ENCODE results near the gene MTSS2. TPM values are rescaled to one million over a fixed set of nuclear protein-coding genes. Genes with fewer than 3 reads are reported as not detected.

Gene MTSS2
- total and polyA plus RNA-seq, 2 experiments from 2014 or later: 16.5 to 19.6 TPM

DNA sequence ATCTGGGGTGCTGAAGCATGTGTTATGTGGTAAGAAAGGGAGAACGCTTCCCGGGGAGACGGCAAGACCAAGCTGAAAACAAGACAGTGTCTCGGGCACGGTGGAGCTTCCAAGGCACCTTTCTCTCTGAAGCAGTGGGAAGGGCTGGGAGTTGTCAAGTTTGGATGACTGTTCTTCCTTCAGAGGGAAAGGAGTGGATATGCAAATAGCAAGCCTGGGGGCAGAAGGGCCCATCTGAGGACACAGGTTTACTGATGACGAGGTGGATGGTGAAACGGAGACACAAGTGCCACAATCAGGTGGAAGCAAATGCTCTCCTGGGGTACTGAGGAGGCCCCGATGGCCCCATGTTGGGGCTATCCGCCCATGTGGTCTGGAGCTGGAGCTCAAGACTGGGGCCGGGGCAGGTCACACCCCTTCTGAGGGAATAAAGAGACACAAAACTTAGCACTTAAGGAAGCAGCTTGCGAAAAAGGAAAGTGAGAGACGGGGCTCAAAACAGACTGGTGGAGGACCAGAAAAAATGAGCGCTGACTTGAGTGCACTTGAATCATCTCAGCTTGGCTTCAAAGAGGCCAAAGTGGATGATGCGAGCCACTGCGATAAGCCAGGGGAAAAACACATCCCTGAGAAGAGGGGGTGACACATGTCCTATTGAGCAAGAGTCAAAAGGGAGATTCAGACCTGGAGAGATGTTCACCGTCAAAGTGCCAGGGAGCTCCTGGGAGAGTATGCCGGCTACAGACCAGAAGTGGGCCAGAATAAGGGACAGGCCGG is 34.8 kb upstream of the MTSS2 start:
- no peak overlapping the region for H3K4me3 ChIP-seq
- no peaks in the 10 kb centered on the region for H4K20me1 ChIP-seq (ENCODE audit: insufficient read depth, poor library complexity, severe bottlenecking)
- no peaks in the 10 kb centered on the region for H3K9me3 ChIP-seq (ENCODE audit: low read depth)
- H3K4me2 ChIP-seq: no peak overlapping the region
- H3K4me1 ChIP-seq (ENCODE audit: insufficient read depth): peaks cover 27% of the 10 kb centered on the region
- no peaks in the 10 kb centered on the region for H3K36me3 ChIP-seq (replicated peaks; ENCODE audit: insufficient read depth, low read depth)
- H2AFZ ChIP-seq: no peak overlapping the region
- no peaks in the 10 kb centered on the region for H3K79me2 ChIP-seq
- no peak for DNase-seq (ENCODE audit: low spot score)
- no peaks in the 10 kb centered on the region for H3K27me3 ChIP-seq
- 88% methylated on average over 18 of the region's 18 CpGs for WGBS (ENCODE audit: low lambda C conversion rate, missing lambda C conversion rate)
- no peak overlapping the region for H3K27ac ChIP-seq
- no peak for TF ChIP-seq CTCF (IDR thresholded peaks at IDR 0.05; ENCODE audit: poor library complexity)
- TF ChIP-seq EZH2 (IDR thresholded peaks at IDR 0.05; ENCODE audit: borderline replicate concordance): no peak
- TF ChIP-seq EZH2phosphoT487 (IDR thresholded peaks at IDR 0.05; ENCODE audit: low read depth, severe bottlenecking, unreplicated experiment): no peak
- no peaks in the 10 kb centered on the region for H3K9me2 ChIP-seq (replicated peaks; ENCODE audit: insufficient read depth)

- Histone ChIP-seq H3K36me3 (replicated peaks; ENCODE audit: insufficient read depth, low read depth) (no peaks in the 10 kb centered on the region), H3K4me1 (ENCODE audit: insufficient read depth) (peaks cover 43% of the 10 kb centered on the region), H3K4me3 (no peak overlapping the region), H3K9me3 (ENCODE audit: low read depth) (no peaks in the 10 kb centered on the region), H4K20me1 (ENCODE audit: insufficient read depth, poor library complexity, severe bottlenecking) (no peaks in the 10 kb centered on the region), H3K4me2 (no peak overlapping the region), H3K9me2 (replicated peaks; ENCODE audit: insufficient read depth) (no peaks in the 10 kb centered on the region), H2AFZ (no peak overlapping the region), H3K27me3 (no peaks in the 10 kb centered on the region), H3K27ac (no peak overlapping the region), H3K79me2 (no peaks in the 10 kb centered on the region)
- DNase-seq (ENCODE audit: low spot score): no peak
- no peak for TF ChIP-seq CTCF (IDR thresholded peaks at IDR 0.05; ENCODE audit: poor library complexity)
- no peak for TF ChIP-seq EZH2phosphoT487 (IDR thresholded peaks at IDR 0.05; ENCODE audit: low read depth, severe bottlenecking, unreplicated experiment)
- no peak for TF ChIP-seq EZH2 (IDR thresholded peaks at IDR 0.05; ENCODE audit: borderline replicate concordance)
- 94% methylated on average over 9 of the region's 9 CpGs for WGBS (ENCODE audit: low lambda C conversion rate, missing lambda C conversion rate)
These were observed 31.2 kb upstream of the MTSS2 start for GRCh38 chr16:70717065-70717464.

DNA sequence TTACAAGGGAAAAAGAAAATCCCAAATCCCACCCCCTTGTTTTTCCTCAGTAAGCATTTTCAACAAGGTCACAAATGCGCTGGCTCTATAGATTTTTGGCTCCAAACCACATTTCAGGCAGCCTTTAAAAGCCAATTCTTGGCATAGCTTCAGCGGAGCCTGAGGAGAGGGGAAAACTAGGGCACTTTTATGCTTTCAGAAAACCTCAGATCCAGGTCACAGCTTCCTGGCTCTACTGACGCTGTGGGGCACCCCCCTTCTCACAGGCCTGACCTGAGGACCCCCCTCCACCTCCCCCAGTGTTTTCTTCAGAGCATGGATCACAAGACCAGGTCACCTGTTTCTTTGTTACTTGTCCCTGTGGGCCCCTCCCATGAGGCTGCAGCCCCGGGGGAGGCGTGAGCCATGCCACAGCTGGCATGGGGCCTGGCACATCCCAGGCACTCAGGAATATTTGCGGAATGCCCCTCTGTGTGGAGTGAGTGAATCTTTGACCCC is 30.1 kb upstream of the MTSS2 start:
- WGBS (ENCODE audit: low lambda C conversion rate, missing lambda C conversion rate): 62% methylated on average over 6 of the region's 6 CpGs
- DNase-seq (ENCODE audit: low spot score): peak; percentile 75

More for the DNA sequence above, 30.1 kb upstream of the MTSS2 start:
- Histone ChIP-seq H3K27ac (peak overlapping the region; percentile 89), H3K36me3 (replicated peaks; ENCODE audit: insufficient read depth, low read depth) (no peaks in the 10 kb centered on the region), H3K4me3 (no peak overlapping the region), H3K9me3 (ENCODE audit: low read depth) (no peaks in the 10 kb centered on the region), H3K79me2 (no peaks in the 10 kb centered on the region), H3K4me2 (peak overlapping the region; percentile 62), H3K9me2 (replicated peaks; ENCODE audit: insufficient read depth) (no peaks in the 10 kb centered on the region), H4K20me1 (ENCODE audit: insufficient read depth, poor library complexity, severe bottlenecking) (no peaks in the 10 kb centered on the region), H3K27me3 (no peaks in the 10 kb centered on the region), H3K4me1 (ENCODE audit: insufficient read depth) (peaks cover 54% of the 10 kb centered on the region), H2AFZ (no peak overlapping the region)
- TF ChIP-seq CTCF (IDR thresholded peaks at IDR 0.05; ENCODE audit: poor library complexity): no peak
- no peak for TF ChIP-seq EZH2 (IDR thresholded peaks at IDR 0.05; ENCODE audit: borderline replicate concordance)
- no peak for TF ChIP-seq EZH2phosphoT487 (IDR thresholded peaks at IDR 0.05; ENCODE audit: low read depth, severe bottlenecking, unreplicated experiment)

Data from hepatocyte (in vitro differentiated cells).